Stimulated activated CD4-positive, alpha-beta T cell treated with anti-CD3 and anti-CD28 coated beads, Interleukin-2, amount 100 ng/mL, for 4 hours (primary cell): ENCODE data around the gene CYTH4.
A peak's percentile ranks its signal among the peaks of the same experiment; 100 is the strongest.

Experiments
- DNase-seq: peaks from one replicate; pipeline ENCODE4 v3.0.0-alpha.2; 2020; ENCODE audit warnings: low read depth

The CYTH4 gene

GRCh38 chr22:37290737-37291136 lies 8.4 kb downstream of the CYTH4 start:
- no peak for DNase-seq

GRCh38 chr22:37291559-37292298 lies 9.4 kb downstream of the CYTH4 start:
- no peak for DNase-seq

- no peak for DNase-seq
Observed at GRCh38 chr22:37292641-37293040, 10.3 kb downstream of the CYTH4 start.

- no peak for DNase-seq
Observed at GRCh38 chr22:37293172-37293571, 10.9 kb downstream of the CYTH4 start.

GRCh38 chr22:37294747-37295146 lies 12.4 kb downstream of the CYTH4 start:
- DNase-seq, result no peak

GRCh38 chr22:37295213-37295886 lies 13.0 kb downstream of the CYTH4 start:
- no peak for DNase-seq

GRCh38 chr22:37295946-37296345 lies 13.6 kb downstream of the CYTH4 start:
- DNase-seq, result no peak

GRCh38 chr22:37298748-37299495 lies 16.6 kb downstream of the CYTH4 start:
- no peak for DNase-seq

- DNase-seq, result no peak
Observed at GRCh38 chr22:37299969-37300509, 17.7 kb downstream of the CYTH4 start.

GRCh38 chr22:37300551-37301017 lies 18.3 kb downstream of the CYTH4 start:
- DNase-seq, result no peak

- no peak for DNase-seq
Observed at GRCh38 chr22:37301144-37301830, 19.0 kb downstream of the CYTH4 start.

- no peak for DNase-seq
Observed at GRCh38 chr22:37302674-37303555, 20.6 kb downstream of the CYTH4 start.

GRCh38 chr22:37303821-37304274 lies 21.5 kb downstream of the CYTH4 start:
- DNase-seq, result peak; percentile 55

- DNase-seq, result no peak
Observed at GRCh38 chr22:37304595-37305343, 22.5 kb downstream of the CYTH4 start.

- no peak for DNase-seq
Observed at GRCh38 chr22:37305887-37306286, 23.6 kb downstream of the CYTH4 start.

- no peak for DNase-seq
Observed at GRCh38 chr22:37306494-37306829, 24.2 kb downstream of the CYTH4 start.

GRCh38 chr22:37308385-37309200 lies 26.3 kb downstream of the CYTH4 start:
- no peak for DNase-seq

GRCh38 chr22:37309211-37310074 lies 27.1 kb downstream of the CYTH4 start:
- no peak for DNase-seq
